ENCODE measurements around the gene C4orf36.

The C4orf36 gene

GRCh38 chr4:86910369-86910768, 18.1 kb upstream of the C4orf36 start:
- Histone ChIP-seq H3K4me3 (ENCODE audit: insufficient read length, low read depth) (no peak overlapping the region), H3K4me1 (ENCODE audit: insufficient read depth, insufficient read length) (no peaks in the 10 kb centered on the region), H3K36me3 (ENCODE audit: insufficient read depth, insufficient read length, low read length) (no peaks in the 10 kb centered on the region), H3K9ac (ENCODE audit: insufficient read length, low read depth) (no peak overlapping the region), H3K27me3 (ENCODE audit: insufficient read depth, insufficient read length) (no peaks in the 10 kb centered on the region), H3K9me3 (ENCODE audit: insufficient read depth, low read length) (no peaks in the 10 kb centered on the region)
- no peak for DNase-seq (ENCODE audit: low read depth, low spot score)
- TF ChIP-seq YY1 (IDR thresholded peaks at IDR 0.05; ENCODE audit: insufficient read depth, insufficient read length) = no peak
- TF ChIP-seq ZNF274 (IDR thresholded peaks at IDR 0.05; ENCODE audit: low read depth, low read length) = no peak
- TF ChIP-seq SUZ12 (IDR thresholded peaks at IDR 0.05; ENCODE audit: extremely low read depth, insufficient read depth, insufficient read length) = no peak

- H3K4me1 ChIP-seq (ENCODE audit: insufficient read depth, insufficient read length) = no peaks in the 10 kb centered on the region
- no peaks in the 10 kb centered on the region for H3K27me3 ChIP-seq (ENCODE audit: insufficient read depth, insufficient read length)
- H3K9me3 ChIP-seq (ENCODE audit: insufficient read depth, low read length) = no peaks in the 10 kb centered on the region
- DNase-seq (ENCODE audit: low read depth, low spot score) = no peak
- H3K4me3 ChIP-seq (ENCODE audit: insufficient read length, low read depth) = no peak overlapping the region
- H3K36me3 ChIP-seq (ENCODE audit: insufficient read depth, insufficient read length, low read length) = no peaks in the 10 kb centered on the region
- H3K9ac ChIP-seq (ENCODE audit: insufficient read length, low read depth) = no peak overlapping the region
- TF ChIP-seq ZNF274 (IDR thresholded peaks at IDR 0.05; ENCODE audit: low read depth, low read length) (no peak), YY1 (IDR thresholded peaks at IDR 0.05; ENCODE audit: insufficient read depth, insufficient read length) (no peak), SUZ12 (IDR thresholded peaks at IDR 0.05; ENCODE audit: extremely low read depth, insufficient read depth, insufficient read length) (no peak)
Measured at GRCh38 chr4:86909546-86910295, 17.5 kb upstream of the C4orf36 start.

- Histone ChIP-seq H3K9ac (ENCODE audit: insufficient read length, low read depth) (no peak overlapping the region), H3K9me3 (ENCODE audit: insufficient read depth, low read length) (no peaks in the 10 kb centered on the region), H3K36me3 (ENCODE audit: insufficient read depth, insufficient read length, low read length) (no peaks in the 10 kb centered on the region), H3K27me3 (ENCODE audit: insufficient read depth, insufficient read length) (no peaks in the 10 kb centered on the region), H3K4me1 (ENCODE audit: insufficient read depth, insufficient read length) (no peaks in the 10 kb centered on the region), H3K4me3 (ENCODE audit: insufficient read length, low read depth) (no peak overlapping the region)
- no peak for TF ChIP-seq SUZ12 (IDR thresholded peaks at IDR 0.05; ENCODE audit: extremely low read depth, insufficient read depth, insufficient read length)
- no peak for TF ChIP-seq YY1 (IDR thresholded peaks at IDR 0.05; ENCODE audit: insufficient read depth, insufficient read length)
- no peak for TF ChIP-seq ZNF274 (IDR thresholded peaks at IDR 0.05; ENCODE audit: low read depth, low read length)
- no peak for DNase-seq (ENCODE audit: low read depth, low spot score)
Measured at GRCh38 chr4:86908251-86908657, 16.0 kb upstream of the C4orf36 start.

GRCh38 chr4:86901864-86902263, 9.6 kb upstream of the C4orf36 start:
- no peaks in the 10 kb centered on the region for H3K36me3 ChIP-seq (ENCODE audit: insufficient read depth, insufficient read length, low read length)
- no peak for DNase-seq (ENCODE audit: low read depth, low spot score)
- H3K27me3 ChIP-seq (ENCODE audit: insufficient read depth, insufficient read length) = no peaks in the 10 kb centered on the region
- TF ChIP-seq ZNF274 (IDR thresholded peaks at IDR 0.05; ENCODE audit: low read depth, low read length) (no peak), SUZ12 (IDR thresholded peaks at IDR 0.05; ENCODE audit: extremely low read depth, insufficient read depth, insufficient read length) (no peak), YY1 (IDR thresholded peaks at IDR 0.05; ENCODE audit: insufficient read depth, insufficient read length) (no peak)
- H3K4me1 ChIP-seq (ENCODE audit: insufficient read depth, insufficient read length) = no peaks in the 10 kb centered on the region
- H3K9me3 ChIP-seq (ENCODE audit: insufficient read depth, low read length) = no peaks in the 10 kb centered on the region
- no peak overlapping the region for H3K9ac ChIP-seq (ENCODE audit: insufficient read length, low read depth)
- no peak overlapping the region for H3K4me3 ChIP-seq (ENCODE audit: insufficient read length, low read depth)

DNA sequence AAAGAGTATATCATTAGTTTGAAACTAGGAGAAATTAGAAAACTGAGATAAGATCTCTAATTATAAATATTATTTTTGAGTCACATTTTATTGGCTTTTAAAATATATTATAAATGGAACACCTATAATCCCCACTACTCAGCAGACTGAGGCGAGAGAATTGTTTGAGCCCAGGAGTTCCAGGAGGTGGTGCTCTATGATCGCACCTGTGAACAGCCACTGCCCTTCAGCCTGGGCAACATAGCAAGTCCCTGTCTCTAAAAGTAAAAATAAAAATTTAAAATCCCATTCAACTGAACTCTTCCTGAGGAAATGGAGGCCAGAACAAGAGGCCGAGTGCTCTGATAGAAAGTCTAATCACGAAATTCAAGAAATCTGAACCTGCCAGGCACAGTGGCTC, 6.3 kb upstream of the C4orf36 start:
- Histone ChIP-seq H3K36me3 (ENCODE audit: insufficient read depth, insufficient read length, low read length) (no peaks in the 10 kb centered on the region), H3K4me1 (ENCODE audit: insufficient read depth, insufficient read length) (no peaks in the 10 kb centered on the region), H3K9ac (ENCODE audit: insufficient read length, low read depth) (no peak overlapping the region), H3K27me3 (ENCODE audit: insufficient read depth, insufficient read length) (no peaks in the 10 kb centered on the region), H3K4me3 (ENCODE audit: insufficient read length, low read depth) (no peak overlapping the region), H3K9me3 (ENCODE audit: insufficient read depth, low read length) (no peaks in the 10 kb centered on the region)
- DNase-seq (ENCODE audit: low read depth, low spot score) = no peak
- TF ChIP-seq SUZ12 (IDR thresholded peaks at IDR 0.05; ENCODE audit: extremely low read depth, insufficient read depth, insufficient read length) (no peak), YY1 (IDR thresholded peaks at IDR 0.05; ENCODE audit: insufficient read depth, insufficient read length) (no peak)

DNA sequence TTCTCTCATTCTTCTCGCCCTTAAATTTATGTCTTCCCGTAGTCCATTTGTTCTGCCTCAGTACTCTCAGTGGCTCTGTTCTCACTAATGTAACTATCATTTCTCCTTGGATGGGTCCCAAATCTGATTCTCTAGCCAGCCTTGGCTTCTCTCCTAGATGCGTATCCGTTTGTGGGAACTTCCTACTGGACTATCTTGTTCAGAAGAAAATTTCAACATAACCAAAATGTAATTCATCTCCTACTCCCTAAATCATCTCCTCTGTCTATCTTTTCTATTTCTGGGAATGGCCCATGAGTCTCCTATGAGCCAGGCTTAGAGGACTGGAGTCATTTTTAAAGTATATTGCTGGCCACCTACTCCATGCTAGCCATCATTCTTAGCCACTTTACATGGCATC, 4.4 kb upstream of the C4orf36 start:
- TF ChIP-seq SUZ12 (IDR thresholded peaks at IDR 0.05; ENCODE audit: extremely low read depth, insufficient read depth, insufficient read length) (no peak), YY1 (IDR thresholded peaks at IDR 0.05; ENCODE audit: insufficient read depth, insufficient read length) (no peak), ZNF274 (IDR thresholded peaks at IDR 0.05; ENCODE audit: low read depth, low read length) (no peak)
- Histone ChIP-seq H3K9me3 (ENCODE audit: insufficient read depth, low read length) (no peaks in the 10 kb centered on the region), H3K4me3 (ENCODE audit: insufficient read length, low read depth) (no peak overlapping the region), H3K36me3 (ENCODE audit: insufficient read depth, insufficient read length, low read length) (no peaks in the 10 kb centered on the region), H3K4me1 (ENCODE audit: insufficient read depth, insufficient read length) (no peaks in the 10 kb centered on the region), H3K9ac (ENCODE audit: insufficient read length, low read depth) (no peak overlapping the region), H3K27me3 (ENCODE audit: insufficient read depth, insufficient read length) (no peaks in the 10 kb centered on the region)
- DNase-seq (ENCODE audit: low read depth, low spot score) = no peak

DNA sequence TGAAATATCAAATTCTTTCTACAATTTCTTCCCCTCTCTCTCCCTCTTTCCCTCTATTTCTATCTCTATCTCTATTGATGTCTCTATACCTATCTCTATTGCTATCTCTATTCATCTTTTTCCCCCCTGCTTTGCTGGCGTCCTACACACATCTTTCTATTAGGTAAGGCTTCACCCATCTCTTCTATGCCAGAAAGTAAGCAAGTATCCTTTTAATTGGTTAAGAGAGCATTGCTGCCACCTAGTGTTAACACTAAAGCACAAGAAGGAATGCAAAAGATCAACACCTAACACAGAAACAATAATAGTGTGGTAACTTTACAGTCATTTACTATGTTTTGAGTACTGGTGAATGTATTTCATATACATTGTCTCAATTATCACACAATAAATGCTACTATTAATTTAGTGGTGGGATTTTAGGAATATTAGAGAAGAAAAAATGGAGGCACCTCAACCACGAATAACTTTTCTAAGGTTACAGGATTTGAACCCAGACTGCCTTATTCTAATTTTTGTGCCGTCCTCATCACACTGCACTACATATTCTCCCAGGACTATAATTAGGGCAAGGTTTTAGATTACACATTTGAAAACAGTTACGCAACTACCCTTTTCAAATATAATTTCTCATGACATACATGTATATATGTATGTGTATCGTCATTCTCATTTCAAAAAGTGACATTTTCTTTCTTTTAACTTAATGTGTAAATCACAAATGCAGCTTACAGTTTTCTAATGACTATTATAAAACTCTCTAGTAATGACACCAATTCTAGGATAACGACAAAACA, 3.7 kb upstream of the C4orf36 start:
- no peak overlapping the region for H3K9ac ChIP-seq (ENCODE audit: insufficient read length, low read depth)
- DNase-seq (ENCODE audit: low read depth, low spot score) = no peak
- H3K4me3 ChIP-seq (ENCODE audit: insufficient read length, low read depth) = no peak overlapping the region

More for the DNA sequence above, 3.7 kb upstream of the C4orf36 start:
- H3K27me3 ChIP-seq (ENCODE audit: insufficient read depth, insufficient read length) = no peaks in the 10 kb centered on the region
- no peaks in the 10 kb centered on the region for H3K9me3 ChIP-seq (ENCODE audit: insufficient read depth, low read length)
- H3K36me3 ChIP-seq (ENCODE audit: insufficient read depth, insufficient read length, low read length) = no peaks in the 10 kb centered on the region
- H3K4me1 ChIP-seq (ENCODE audit: insufficient read depth, insufficient read length) = no peaks in the 10 kb centered on the region
- no peak for TF ChIP-seq ZNF274 (IDR thresholded peaks at IDR 0.05; ENCODE audit: low read depth, low read length)
- no peak for TF ChIP-seq YY1 (IDR thresholded peaks at IDR 0.05; ENCODE audit: insufficient read depth, insufficient read length)
- TF ChIP-seq SUZ12 (IDR thresholded peaks at IDR 0.05; ENCODE audit: extremely low read depth, insufficient read depth, insufficient read length) = no peak

Measured in NT2/D1 (cell line).